Neural cell (in vitro differentiated cells): ENCODE data around the gene FCER2.

Source experiments
- EZH2 ChIP-seq: fragments of 200-600, 300-800 bp; shearing (Covaris generic), sonication (generic); IDR thresholded peaks from 2 replicates; pipeline ENCODE4 v1.6.1; 2014; ENCODE audit warnings: antibody characterized with exemption, low read length, borderline replicate concordance, mild to moderate bottlenecking; ENCODE audit not compliant: insufficient read depth, poor library complexity, severe bottlenecking
- MXI1 ChIP-seq: fragments of 450-650 bp; conservative IDR thresholded peaks from 2 replicates; pipeline ENCODE4 v1.6.1; 2014; ENCODE audit warnings: antibody characterized with exemption, mild to moderate bottlenecking; ENCODE audit not compliant: poor library complexity, severe bottlenecking
- POLR2AphosphoS5 ChIP-seq: IDR thresholded peaks from 2 replicates; pipeline ENCODE4 v1.6.1; 2012
- RAD21 ChIP-seq: fragments of 450-650 bp; conservative IDR thresholded peaks from 2 replicates; pipeline ENCODE4 v1.6.1; 2014; ENCODE audit warnings: antibody characterized with exemption, mild to moderate bottlenecking, moderate library complexity
- SMC3 ChIP-seq: fragments of 450-650 bp; conservative IDR thresholded peaks from 2 replicates; pipeline ENCODE4 v1.6.1; 2014; ENCODE audit warnings: antibody characterized with exemption, mild to moderate bottlenecking, moderate library complexity; ENCODE audit not compliant: poor library complexity
- TAF1 ChIP-seq: IDR thresholded peaks from 2 replicates; pipeline ENCODE4 v1.6.1; 2012; ENCODE audit warnings: low read depth
- TF ChIP-seq, protein P1 (sequence below): fragments of 450-650 bp; IDR thresholded peaks from 2 replicates; pipeline ENCODE4 v1.5.1; 2014; ENCODE audit warnings: antibody characterized with exemption, mild to moderate bottlenecking, moderate library complexity; ENCODE audit not compliant: poor library complexity, severe bottlenecking
- TF ChIP-seq, protein P2 (sequence below): IDR thresholded peaks from 2 replicates; pipeline ENCODE4 v1.6.1; 2012; ENCODE audit warnings: borderline replicate concordance

DNA sequence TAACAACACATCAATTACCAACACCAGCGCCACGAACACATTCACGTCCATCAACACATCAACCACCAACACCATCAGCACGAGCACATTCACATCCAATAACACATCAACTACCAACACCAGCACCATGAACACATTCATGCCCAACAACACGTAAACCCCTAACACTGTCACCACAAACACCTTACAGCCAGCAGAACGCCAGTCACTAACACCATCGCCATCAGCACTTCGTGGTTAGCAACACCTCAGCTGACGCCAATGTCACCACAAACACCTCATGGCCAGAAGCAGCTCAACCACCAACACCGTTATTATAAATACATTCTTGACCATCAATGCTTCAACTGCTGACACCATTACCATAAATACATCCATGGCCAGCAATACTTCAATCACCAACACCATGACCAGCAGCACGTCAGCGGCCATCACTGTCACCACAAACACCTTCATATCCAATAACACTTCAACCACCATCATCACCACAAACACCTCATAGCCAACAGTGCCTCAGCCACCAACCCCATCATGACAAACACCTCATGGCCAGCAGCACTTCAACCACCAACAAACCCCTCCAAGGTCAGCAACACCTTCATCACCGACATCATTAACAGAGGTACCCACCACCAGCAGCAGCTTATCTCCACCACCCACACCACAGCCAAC is 9.4 kb downstream of the FCER2 start:
- TF ChIP-seq EZH2 (no peak), RAD21 (no peak), POLR2AphosphoS5 (no peak), TAF1 (no peak), MXI1 (no peak), SMC3 (no peak)
- TF ChIP-seq, protein P1, sequence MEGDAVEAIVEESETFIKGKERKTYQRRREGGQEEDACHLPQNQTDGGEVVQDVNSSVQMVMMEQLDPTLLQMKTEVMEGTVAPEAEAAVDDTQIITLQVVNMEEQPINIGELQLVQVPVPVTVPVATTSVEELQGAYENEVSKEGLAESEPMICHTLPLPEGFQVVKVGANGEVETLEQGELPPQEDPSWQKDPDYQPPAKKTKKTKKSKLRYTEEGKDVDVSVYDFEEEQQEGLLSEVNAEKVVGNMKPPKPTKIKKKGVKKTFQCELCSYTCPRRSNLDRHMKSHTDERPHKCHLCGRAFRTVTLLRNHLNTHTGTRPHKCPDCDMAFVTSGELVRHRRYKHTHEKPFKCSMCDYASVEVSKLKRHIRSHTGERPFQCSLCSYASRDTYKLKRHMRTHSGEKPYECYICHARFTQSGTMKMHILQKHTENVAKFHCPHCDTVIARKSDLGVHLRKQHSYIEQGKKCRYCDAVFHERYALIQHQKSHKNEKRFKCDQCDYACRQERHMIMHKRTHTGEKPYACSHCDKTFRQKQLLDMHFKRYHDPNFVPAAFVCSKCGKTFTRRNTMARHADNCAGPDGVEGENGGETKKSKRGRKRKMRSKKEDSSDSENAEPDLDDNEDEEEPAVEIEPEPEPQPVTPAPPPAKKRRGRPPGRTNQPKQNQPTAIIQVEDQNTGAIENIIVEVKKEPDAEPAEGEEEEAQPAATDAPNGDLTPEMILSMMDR, result no peak
- TF ChIP-seq, protein P2, sequence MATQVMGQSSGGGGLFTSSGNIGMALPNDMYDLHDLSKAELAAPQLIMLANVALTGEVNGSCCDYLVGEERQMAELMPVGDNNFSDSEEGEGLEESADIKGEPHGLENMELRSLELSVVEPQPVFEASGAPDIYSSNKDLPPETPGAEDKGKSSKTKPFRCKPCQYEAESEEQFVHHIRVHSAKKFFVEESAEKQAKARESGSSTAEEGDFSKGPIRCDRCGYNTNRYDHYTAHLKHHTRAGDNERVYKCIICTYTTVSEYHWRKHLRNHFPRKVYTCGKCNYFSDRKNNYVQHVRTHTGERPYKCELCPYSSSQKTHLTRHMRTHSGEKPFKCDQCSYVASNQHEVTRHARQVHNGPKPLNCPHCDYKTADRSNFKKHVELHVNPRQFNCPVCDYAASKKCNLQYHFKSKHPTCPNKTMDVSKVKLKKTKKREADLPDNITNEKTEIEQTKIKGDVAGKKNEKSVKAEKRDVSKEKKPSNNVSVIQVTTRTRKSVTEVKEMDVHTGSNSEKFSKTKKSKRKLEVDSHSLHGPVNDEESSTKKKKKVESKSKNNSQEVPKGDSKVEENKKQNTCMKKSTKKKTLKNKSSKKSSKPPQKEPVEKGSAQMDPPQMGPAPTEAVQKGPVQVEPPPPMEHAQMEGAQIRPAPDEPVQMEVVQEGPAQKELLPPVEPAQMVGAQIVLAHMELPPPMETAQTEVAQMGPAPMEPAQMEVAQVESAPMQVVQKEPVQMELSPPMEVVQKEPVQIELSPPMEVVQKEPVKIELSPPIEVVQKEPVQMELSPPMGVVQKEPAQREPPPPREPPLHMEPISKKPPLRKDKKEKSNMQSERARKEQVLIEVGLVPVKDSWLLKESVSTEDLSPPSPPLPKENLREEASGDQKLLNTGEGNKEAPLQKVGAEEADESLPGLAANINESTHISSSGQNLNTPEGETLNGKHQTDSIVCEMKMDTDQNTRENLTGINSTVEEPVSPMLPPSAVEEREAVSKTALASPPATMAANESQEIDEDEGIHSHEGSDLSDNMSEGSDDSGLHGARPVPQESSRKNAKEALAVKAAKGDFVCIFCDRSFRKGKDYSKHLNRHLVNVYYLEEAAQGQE, result no peak
